Mesothelial cell of epicardium (in vitro differentiated cells): ENCODE results near the gene PARD3. TPM values are rescaled to one million over a fixed set of nuclear protein-coding genes. Genes with fewer than 3 reads are reported as not detected.

Experiments
- DNase-seq, 2 experiments: peaks; one replicate each; pipeline ENCODE4 v3.0.0; 2021; ENCODE audit warnings: low spot score in 2 of 2; ENCODE audit not compliant: unreplicated experiment in 2 of 2
- H3K27ac Mint-ChIP-seq: 2 replicates; pipeline ENCODE4 v1.8.0; 2021; ENCODE audit warnings: mixed read lengths
- H3K27me3 Mint-ChIP-seq: 2 replicates; pipeline ENCODE4 v1.8.0; 2021; ENCODE audit warnings: low read depth, mixed read lengths
- H3K36me3 Mint-ChIP-seq: 2 replicates; pipeline ENCODE4 v1.8.0; 2021; ENCODE audit warnings: mixed read lengths
- H3K4me1 Mint-ChIP-seq: 2 replicates; pipeline ENCODE4 v1.8.0; 2021; ENCODE audit warnings: mixed read lengths
- H3K4me3 Mint-ChIP-seq: 2 replicates; pipeline ENCODE4 v1.8.0; 2021; ENCODE audit warnings: mild to moderate bottlenecking, moderate library complexity, mixed read lengths
- H3K9me3 Mint-ChIP-seq: 2 replicates; pipeline ENCODE4 v1.8.0; 2021; ENCODE audit warnings: mixed read lengths
- CTCF ChIP-seq: fragments of 200-600 bp; sonication (generic); IDR thresholded peaks from one replicate; pipeline ENCODE4 v1.5.0; 2021; ENCODE audit warnings: antibody characterized with exemption; ENCODE audit not compliant: unreplicated experiment
- total RNA-seq: library from RNA; stranded (reverse); gene quantifications from 3 replicates; pipeline ENCODE4 v1.2.1, GENCODE V29; 2021

Gene PARD3
- total RNA-seq, 1 donor from 2014 or later, result 73.2 TPM

DNA sequence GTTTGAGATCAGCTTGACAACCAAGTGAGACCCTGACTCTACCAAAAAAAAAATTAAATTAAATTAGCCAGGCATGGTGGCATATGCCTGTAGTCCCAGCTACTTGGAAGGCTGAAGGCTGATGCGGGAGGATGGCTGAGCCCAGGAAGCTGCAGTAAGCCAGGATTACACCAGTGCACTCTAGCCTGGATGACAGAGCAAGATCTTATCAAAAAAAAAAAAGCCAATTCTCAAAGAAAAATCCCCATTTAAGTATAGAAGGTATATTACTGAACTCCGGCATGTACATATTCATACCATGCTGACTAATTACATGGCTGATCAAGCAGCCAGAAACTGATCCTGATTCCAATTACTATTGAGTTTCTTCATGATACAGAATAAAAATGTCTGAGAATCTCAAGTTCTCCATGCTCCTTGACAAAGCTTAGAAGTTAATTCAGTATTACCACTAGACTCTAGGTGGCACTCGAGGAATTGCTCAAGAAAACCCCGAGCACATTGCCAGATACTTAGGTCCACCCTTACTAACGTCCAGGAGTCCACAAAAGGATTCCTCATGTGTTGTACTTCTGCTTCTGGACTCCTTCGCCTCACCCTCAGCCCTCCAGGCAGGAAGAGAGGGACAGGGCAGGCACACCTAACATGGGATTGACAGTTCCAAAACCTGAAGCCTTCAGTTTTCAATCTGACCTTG lies 148.9 kb downstream of the PARD3 start:
- DNase-seq, result no peak
- peaks cover 32% of the 10 kb centered on the region for H3K4me1 Mint-ChIP-seq
- peaks cover 5% of the 10 kb centered on the region for H3K9me3 Mint-ChIP-seq
- H3K4me3 Mint-ChIP-seq, result no peak overlapping the region
- no peaks in the 10 kb centered on the region for H3K27me3 Mint-ChIP-seq
- TF ChIP-seq CTCF, result peak; percentile 34
- peak overlapping the region; percentile 66 for H3K27ac Mint-ChIP-seq
- H3K36me3 Mint-ChIP-seq, result no peaks in the 10 kb centered on the region

GRCh38 chr10:34664706-34665105 lies 150.4 kb downstream of the PARD3 start:
- H3K27me3 Mint-ChIP-seq, result no peaks in the 10 kb centered on the region
- H3K36me3 Mint-ChIP-seq, result no peaks in the 10 kb centered on the region
- H3K4me3 Mint-ChIP-seq, result no peak overlapping the region
- no peak overlapping the region for H3K27ac Mint-ChIP-seq
- H3K4me1 Mint-ChIP-seq, result peaks cover 35% of the 10 kb centered on the region
- DNase-seq, result no peak
- peaks cover 5% of the 10 kb centered on the region for H3K9me3 Mint-ChIP-seq
- TF ChIP-seq CTCF, result no peak

DNA sequence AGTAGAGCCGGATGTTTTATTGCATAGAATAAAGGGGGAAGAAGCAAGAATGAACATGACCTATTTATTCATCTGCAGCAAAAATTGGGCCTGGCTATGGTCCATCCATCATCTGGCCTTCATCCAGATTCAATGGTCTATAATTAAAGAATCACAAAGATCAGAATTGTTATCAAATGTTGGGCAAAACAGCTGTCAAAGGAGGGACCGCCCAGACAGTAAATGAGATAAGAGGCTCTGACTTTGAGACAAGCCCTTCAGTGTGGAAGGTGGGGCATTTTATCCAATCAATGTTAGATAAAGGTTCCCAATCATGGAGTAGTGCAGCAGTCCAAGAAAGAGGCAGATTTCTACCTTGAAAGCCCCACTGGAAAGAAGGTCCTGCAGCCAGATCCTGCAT lies 153.5 kb downstream of the PARD3 start:
- DNase-seq, result no peak
- H3K27me3 Mint-ChIP-seq, result no peaks in the 10 kb centered on the region
- no peak for TF ChIP-seq CTCF
- no peaks in the 10 kb centered on the region for H3K36me3 Mint-ChIP-seq
- peaks cover 21% of the 10 kb centered on the region for H3K4me1 Mint-ChIP-seq
- no peaks in the 10 kb centered on the region for H3K9me3 Mint-ChIP-seq
- no peak overlapping the region for H3K4me3 Mint-ChIP-seq
- H3K27ac Mint-ChIP-seq, result no peak overlapping the region

DNA sequence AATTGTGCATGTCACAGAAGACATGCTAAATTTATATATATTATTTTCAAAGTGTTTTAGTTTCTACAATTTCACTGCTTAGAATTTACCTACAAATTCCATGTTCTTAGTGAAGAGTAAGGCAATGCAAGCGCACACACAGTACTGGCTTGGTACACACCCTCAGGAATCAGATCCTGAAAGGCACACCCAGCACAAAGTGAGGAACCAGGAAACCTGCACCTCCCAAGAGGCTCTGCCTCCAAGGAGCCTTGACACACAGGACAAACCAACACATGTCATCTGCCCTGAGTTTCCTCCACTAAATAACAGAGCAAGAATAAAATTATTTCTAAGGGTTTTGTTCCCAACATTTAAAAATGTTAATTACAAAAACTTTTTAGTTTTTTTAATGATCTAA lies 156.2 kb downstream of the PARD3 start:
- no peak for DNase-seq
- no peak overlapping the region for H3K4me3 Mint-ChIP-seq
- H3K27ac Mint-ChIP-seq, result no peak overlapping the region
- H3K9me3 Mint-ChIP-seq, result no peaks in the 10 kb centered on the region
- no peak for TF ChIP-seq CTCF
- no peaks in the 10 kb centered on the region for H3K27me3 Mint-ChIP-seq
- peaks cover 23% of the 10 kb centered on the region for H3K4me1 Mint-ChIP-seq
- H3K36me3 Mint-ChIP-seq, result no peaks in the 10 kb centered on the region

- no peak for DNase-seq
- H3K4me3 Mint-ChIP-seq, result no peak overlapping the region
- no peaks in the 10 kb centered on the region for H3K27me3 Mint-ChIP-seq
- H3K4me1 Mint-ChIP-seq, result peaks cover 40% of the 10 kb centered on the region
- TF ChIP-seq CTCF, result no peak
- H3K27ac Mint-ChIP-seq, result no peak overlapping the region
- no peaks in the 10 kb centered on the region for H3K36me3 Mint-ChIP-seq
- no peaks in the 10 kb centered on the region for H3K9me3 Mint-ChIP-seq
Observed at GRCh38 chr10:34656661-34657060, 158.4 kb downstream of the PARD3 start.
